Neuronal stem cell (in vitro differentiated cells): ENCODE measurements around the gene IFT88.
A peak's percentile ranks its signal among the peaks of the same experiment; 100 is the strongest.

Experiments
- DNase-seq: peaks from one replicate; pipeline ENCODE4 v3.0.0-alpha.2; 2013; ENCODE audit warnings: low spot score
- H2AFZ ChIP-seq: one replicate; pipeline ENCODE4 v1.6.1; 2013; ENCODE audit warnings: mild to moderate bottlenecking, low read length, inconsistent platforms
- H2AK5ac ChIP-seq: 2 replicates; pipeline ENCODE4 v1.6.1; 2013; ENCODE audit warnings: low read depth, mild to moderate bottlenecking, inconsistent platforms, low read length, moderate library complexity, mixed read lengths
- H2BK120ac ChIP-seq: 2 replicates; pipeline ENCODE4 v1.6.1; 2013; ENCODE audit warnings: low read depth, mild to moderate bottlenecking, inconsistent platforms, low read length, moderate library complexity, mixed read lengths
- H2BK12ac ChIP-seq: one replicate; pipeline ENCODE4 v1.6.1; 2013; ENCODE audit warnings: low read length, inconsistent platforms
- H2BK15ac ChIP-seq: 2 replicates; pipeline ENCODE4 v1.6.1; 2013; ENCODE audit warnings: mild to moderate bottlenecking, low read length, inconsistent platforms, mixed read lengths
- H2BK5ac ChIP-seq: one replicate; pipeline ENCODE4 v1.6.1; 2013; ENCODE audit warnings: inconsistent platforms, mild to moderate bottlenecking, low read length, moderate library complexity
- H3K14ac ChIP-seq: one replicate; pipeline ENCODE4 v1.6.1; 2013; ENCODE audit warnings: low read length, inconsistent platforms
- H3K18ac ChIP-seq: 2 replicates; pipeline ENCODE4 v1.6.1; 2013; ENCODE audit warnings: low read length, inconsistent platforms
- H3K23ac ChIP-seq: 2 replicates; pipeline ENCODE4 v1.6.1; 2013; ENCODE audit warnings: low read depth, mild to moderate bottlenecking, mixed read lengths, low read length, inconsistent platforms; ENCODE audit not compliant: poor library complexity
- H3K27ac ChIP-seq: replicated peaks from 3 replicates; pipeline ENCODE4 v1.5.1; 2013; ENCODE audit warnings: low read length, inconsistent platforms
- H3K27me3 ChIP-seq, 3 experiments: 2 replicates each; pipeline ENCODE4 v1.6.1; 2013; ENCODE audit warnings: low read length in 3 of 3, mild to moderate bottlenecking in 2 of 3, inconsistent platforms in 1 of 3, low read depth in 1 of 3, mixed read lengths in 1 of 3, moderate library complexity in 1 of 3; ENCODE audit not compliant: control insufficient read depth in 3 of 3, insufficient read depth in 3 of 3
- H3K36me3 ChIP-seq, 2 donors: replicated peaks in 1 of 2; 2 replicates each; pipeline ENCODE4 v1.6.1; 2013; ENCODE audit warnings: low read length in 2 of 2; ENCODE audit not compliant: control insufficient read depth in 2 of 2, insufficient read depth in 2 of 2
- H3K4ac ChIP-seq: 2 replicates; pipeline ENCODE4 v1.6.1; 2013; ENCODE audit warnings: inconsistent platforms, mild to moderate bottlenecking, low read length, moderate library complexity
- H3K4me1 ChIP-seq, 2 donors: 1 replicate in 1 of 2; 2 replicates in 1 of 2; pipeline ENCODE4 v1.6.1; 2013; ENCODE audit warnings: low read length in 2 of 2, low read depth in 1 of 2; ENCODE audit not compliant: control insufficient read depth in 2 of 2, insufficient read depth in 1 of 2
- H3K4me2 ChIP-seq: one replicate; pipeline ENCODE4 v1.6.1; 2013; ENCODE audit warnings: mild to moderate bottlenecking, low read length, inconsistent platforms; ENCODE audit not compliant: insufficient read depth, poor library complexity, severe bottlenecking
- H3K4me3 ChIP-seq, 2 donors: 2 replicates each; pipeline ENCODE4 v1.5.1; 2013; ENCODE audit warnings: low read length in 2 of 2, mild to moderate bottlenecking in 2 of 2, inconsistent platforms in 1 of 2, moderate library complexity in 1 of 2
- H3K79me1 ChIP-seq: one replicate; pipeline ENCODE4 v1.6.1; 2013; ENCODE audit warnings: low read depth, mild to moderate bottlenecking, inconsistent platforms, low read length, moderate library complexity
- H3K9ac ChIP-seq: one replicate; pipeline ENCODE4 v1.6.1; 2013; ENCODE audit warnings: mild to moderate bottlenecking, low read depth, low read length, inconsistent platforms; ENCODE audit not compliant: poor library complexity
- H3K9me3 ChIP-seq, 2 donors: replicated peaks in 1 of 2; 2 replicates each; pipeline versions ENCODE3 to v1.6.1; 2013; ENCODE audit warnings: low read length in 2 of 2, mild to moderate bottlenecking in 2 of 2, inconsistent platforms in 1 of 2, low read depth in 1 of 2, mixed read lengths in 1 of 2, moderate library complexity in 1 of 2; ENCODE audit not compliant: control insufficient read depth in 2 of 2, insufficient read depth in 1 of 2
- H4K8ac ChIP-seq: one replicate; pipeline ENCODE4 v1.6.1; 2013; ENCODE audit warnings: low read depth, mild to moderate bottlenecking, inconsistent platforms, low read length, moderate library complexity
- H4K91ac ChIP-seq: one replicate; pipeline ENCODE4 v1.6.1; 2013; ENCODE audit warnings: low read length, low read depth, mild to moderate bottlenecking, inconsistent platforms; ENCODE audit not compliant: poor library complexity
- WGBS, 2 donors: extraction: QIAGEN DNeasy Blood & Tissue Kit; methylation state at CpG; one replicate each; pipeline ENCODE4 v1.1.7; 2013; ENCODE audit warnings: missing lambda C conversion rate in 2 of 2, mixed read lengths in 1 of 2; ENCODE audit not compliant: insufficient read length in 2 of 2, insufficient replicate concordance in 1 of 2; ENCODE audit errors: extremely low coverage in 2 of 2; 5-methylcytosine and 5-hydroxymethylcytosine counted together

IFT88 gene

GRCh38 chr13:20703780-20704458 is 137.0 kb downstream of the IFT88 start:
- no peak overlapping the region for H3K4ac ChIP-seq
- peaks cover 0 to 4% (median 0%) of the 10 kb centered on the region in 3 experiments for H3K27me3 ChIP-seq
- WGBS, 2 donors: no CpG with 5 or more reads among the region's 98 CpGs
- H3K4me2 ChIP-seq: peak overlapping the region; percentile 51
- peak overlapping the region; percentile 81 to 82 for H3K4me3 ChIP-seq
- no peaks in the 10 kb centered on the region for H3K79me1 ChIP-seq
- peak; percentile 67 for DNase-seq
- H3K4me1 ChIP-seq: peaks cover 0 to 8% of the 10 kb centered on the region in 2 donors
- no peak overlapping the region for H2BK12ac ChIP-seq
- H3K36me3 ChIP-seq: no peaks in the 10 kb centered on the region
- no peak overlapping the region for H3K27ac ChIP-seq
- H2BK15ac ChIP-seq: no peak overlapping the region
- H2BK5ac ChIP-seq: no peak overlapping the region
- peak overlapping the region; percentile 77 for H3K18ac ChIP-seq
- H4K91ac ChIP-seq: no peak overlapping the region
- no peak overlapping the region for H2AK5ac ChIP-seq
- no peaks in the 10 kb centered on the region for H3K9me3 ChIP-seq
- no peak overlapping the region for H2BK120ac ChIP-seq
- no peak overlapping the region for H4K8ac ChIP-seq
- H3K9ac ChIP-seq: no peak overlapping the region
- H2AFZ ChIP-seq: peak overlapping the region; percentile 83
- H3K14ac ChIP-seq: no peak overlapping the region
- no peak overlapping the region for H3K23ac ChIP-seq

DNA sequence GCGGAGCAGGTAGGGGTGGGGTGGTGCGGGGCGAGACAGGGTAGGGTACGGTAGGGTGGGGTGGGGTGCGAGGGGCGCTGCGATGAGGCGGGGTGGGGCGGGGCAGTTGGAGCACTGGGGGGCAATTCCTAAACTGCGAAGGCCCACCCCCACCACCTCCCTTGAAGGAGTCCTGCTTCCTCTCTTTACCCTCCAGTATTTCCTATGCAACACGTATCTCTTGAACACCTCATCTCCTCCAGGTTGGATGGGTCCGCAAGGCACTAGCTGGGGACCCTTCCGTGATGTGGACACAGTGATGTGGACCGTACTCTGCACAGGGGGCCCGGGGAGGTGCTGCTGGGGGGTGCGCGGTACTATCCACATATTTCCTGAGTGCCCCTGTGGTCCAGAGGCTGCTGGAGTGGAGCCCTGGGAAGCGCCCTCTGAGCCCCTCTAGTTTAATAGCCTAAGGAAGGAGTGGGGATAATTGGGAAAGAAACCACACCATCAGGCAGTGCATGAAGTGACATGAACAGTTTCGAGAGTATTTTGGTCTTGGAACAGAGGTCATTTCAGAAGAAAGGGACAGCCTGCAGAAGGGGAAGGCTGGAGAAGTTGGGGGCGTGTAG is 137.6 kb downstream of the IFT88 start:
- H3K18ac ChIP-seq: no peak overlapping the region
- H2BK12ac ChIP-seq: no peak overlapping the region
- no peak for DNase-seq
- H2AFZ ChIP-seq: peak overlapping the region; percentile 72
- H3K4me3 ChIP-seq: peak overlapping the region in 1 of 2 donors; percentile 8
- H3K4me1 ChIP-seq: peaks cover 0 to 8% of the 10 kb centered on the region in 2 donors
- H2AK5ac ChIP-seq: no peak overlapping the region
- no peak overlapping the region for H3K23ac ChIP-seq
- no peaks in the 10 kb centered on the region for H3K9me3 ChIP-seq
- no peak overlapping the region for H2BK15ac ChIP-seq
- H3K27ac ChIP-seq: peak overlapping the region; percentile 23
- peak overlapping the region; percentile 29 for H3K4me2 ChIP-seq
- no CpG with 5 or more reads among the region's 20 CpGs for WGBS, 2 donors
- no peak overlapping the region for H2BK120ac ChIP-seq
- no peak overlapping the region for H3K9ac ChIP-seq
- no peaks in the 10 kb centered on the region for H3K79me1 ChIP-seq
- no peak overlapping the region for H4K91ac ChIP-seq
- no peak overlapping the region for H2BK5ac ChIP-seq
- no peak overlapping the region for H4K8ac ChIP-seq
- peaks cover 0 to 4% (median 0%) of the 10 kb centered on the region in 3 experiments for H3K27me3 ChIP-seq
- H3K36me3 ChIP-seq: no peaks in the 10 kb centered on the region
- no peak overlapping the region for H3K14ac ChIP-seq
- H3K4ac ChIP-seq: no peak overlapping the region

GRCh38 chr13:20706661-20707060 is 139.7 kb downstream of the IFT88 start:
- H3K4me3 ChIP-seq: no peak overlapping the region
- H2AFZ ChIP-seq: no peak overlapping the region
- H3K23ac ChIP-seq: no peak overlapping the region
- H2BK5ac ChIP-seq: no peak overlapping the region
- H2BK15ac ChIP-seq: no peak overlapping the region
- no peak overlapping the region for H3K18ac ChIP-seq
- no peaks in the 10 kb centered on the region for H3K36me3 ChIP-seq
- H2BK120ac ChIP-seq: no peak overlapping the region
- H3K4me2 ChIP-seq: no peak overlapping the region
- peaks cover 0 to 2% (median 0%) of the 10 kb centered on the region in 3 experiments for H3K27me3 ChIP-seq
- no peak overlapping the region for H3K9ac ChIP-seq
- peaks cover 3 to 13% of the 10 kb centered on the region in 2 donors for H3K4me1 ChIP-seq
- no peak overlapping the region for H3K4ac ChIP-seq
- H3K79me1 ChIP-seq: no peaks in the 10 kb centered on the region
- no CpG with 5 or more reads among the region's 5 CpGs for WGBS, 2 donors
- no peak overlapping the region for H3K27ac ChIP-seq
- no peak overlapping the region for H2AK5ac ChIP-seq
- DNase-seq: no peak
- no peak overlapping the region for H3K14ac ChIP-seq
- H4K8ac ChIP-seq: no peak overlapping the region
- H4K91ac ChIP-seq: no peak overlapping the region
- no peaks in the 10 kb centered on the region for H3K9me3 ChIP-seq
- H2BK12ac ChIP-seq: no peak overlapping the region

DNA sequence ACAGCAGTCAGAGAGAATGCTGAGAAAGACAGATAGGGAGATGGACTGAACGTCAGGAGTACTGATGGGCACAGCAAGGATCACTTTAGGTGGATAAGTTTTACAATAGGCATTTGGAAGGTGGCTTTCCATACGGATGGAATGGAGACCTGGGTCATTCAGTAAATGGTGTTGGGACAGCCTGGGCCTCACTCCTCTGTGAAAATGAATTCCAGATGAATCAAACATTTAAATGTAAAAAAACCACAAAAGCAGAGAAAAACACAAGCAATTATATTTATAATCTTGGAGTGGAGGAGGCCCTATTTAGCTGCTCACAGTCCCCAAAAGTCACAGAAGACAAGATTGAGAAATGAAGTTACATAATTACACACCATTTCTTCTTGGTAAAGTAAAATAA is 141.3 kb downstream of the IFT88 start:
- no peak overlapping the region for H2BK5ac ChIP-seq
- no peak overlapping the region for H3K4me2 ChIP-seq
- H2BK15ac ChIP-seq: no peak overlapping the region
- no peak overlapping the region for H3K4me3 ChIP-seq
- no peak overlapping the region for H3K27ac ChIP-seq
- H3K79me1 ChIP-seq: no peaks in the 10 kb centered on the region
- no peak overlapping the region for H3K4ac ChIP-seq
- H3K9ac ChIP-seq: no peak overlapping the region
- H4K91ac ChIP-seq: no peak overlapping the region
- no peaks in the 10 kb centered on the region for H3K9me3 ChIP-seq
- WGBS, 2 donors: no CpG with 5 or more reads among the region's 2 CpGs
- no peak overlapping the region for H4K8ac ChIP-seq
- no peak overlapping the region for H3K14ac ChIP-seq
- H2BK12ac ChIP-seq: no peak overlapping the region
- H3K18ac ChIP-seq: no peak overlapping the region
- no peak overlapping the region for H3K23ac ChIP-seq
- H2BK120ac ChIP-seq: no peak overlapping the region
- peaks cover 5 to 16% of the 10 kb centered on the region in 2 donors for H3K4me1 ChIP-seq
- no peak overlapping the region for H2AK5ac ChIP-seq
- no peaks in the 10 kb centered on the region for H3K36me3 ChIP-seq
- no peak for DNase-seq
- no peaks in the 10 kb centered on the region for H3K27me3 ChIP-seq
- no peak overlapping the region for H2AFZ ChIP-seq
